H9 (cell line): ENCODE results near the gene ZNF562. TPM values are rescaled to one million over a fixed set of nuclear protein-coding genes. Genes with fewer than 3 reads are reported as not detected.

Source experiments
- DNase-seq: peaks from one replicate; pipeline ENCODE4 v3.0.0-alpha.2; 2017
- H2AFZ ChIP-seq: one replicate; pipeline ENCODE4 v1.6.1; 2013; ENCODE audit warnings: mild to moderate bottlenecking, low read length, control low read depth, moderate library complexity
- H2AK5ac ChIP-seq: 2 replicates; pipeline ENCODE4 v1.6.1; 2013; ENCODE audit warnings: low read length, control low read depth, mixed read lengths; ENCODE audit not compliant: insufficient read length
- H2BK120ac ChIP-seq: one replicate; pipeline ENCODE4 v1.6.1; 2013; ENCODE audit warnings: low read depth, mild to moderate bottlenecking, low read length, control low read depth, inconsistent platforms; ENCODE audit not compliant: poor library complexity, severe bottlenecking
- H2BK12ac ChIP-seq: 2 replicates; pipeline ENCODE4 v1.6.1; 2013; ENCODE audit warnings: low read length, control low read depth, mixed read lengths, low read depth; ENCODE audit not compliant: insufficient read length
- H2BK15ac ChIP-seq: 2 replicates; pipeline ENCODE4 v1.6.1; 2013; ENCODE audit warnings: low read depth, low read length, control low read depth
- H2BK20ac ChIP-seq: one replicate; pipeline ENCODE4 v1.6.1; 2013; ENCODE audit warnings: low read depth, mild to moderate bottlenecking, low read length, control low read depth, inconsistent platforms; ENCODE audit not compliant: poor library complexity, severe bottlenecking
- H2BK5ac ChIP-seq: 2 replicates; pipeline ENCODE4 v1.6.1; 2013; ENCODE audit warnings: low read length, control low read depth, mixed read lengths; ENCODE audit not compliant: insufficient read length
- H3K14ac ChIP-seq: 2 replicates; pipeline ENCODE4 v1.6.1; 2013; ENCODE audit warnings: low read length, control low read depth; ENCODE audit not compliant: insufficient read depth
- H3K18ac ChIP-seq: 2 replicates; pipeline ENCODE4 v1.6.1; 2013; ENCODE audit warnings: low read depth, mild to moderate bottlenecking, mixed read lengths, low read length, control low read depth; ENCODE audit not compliant: insufficient read length
- H3K23ac ChIP-seq: 2 replicates; pipeline ENCODE4 v1.6.1; 2013; ENCODE audit warnings: low read length, control low read depth, mixed read lengths, low read depth; ENCODE audit not compliant: insufficient read length
- H3K23me2 ChIP-seq: 2 replicates; pipeline ENCODE4 v1.6.1; 2013; ENCODE audit warnings: low read depth, mild to moderate bottlenecking, mixed read lengths, low read length, control low read depth; ENCODE audit not compliant: insufficient read length, poor library complexity, severe bottlenecking
- H3K27ac ChIP-seq: 2 replicates; pipeline ENCODE4 v1.5.1; 2013; ENCODE audit warnings: low read length, control low read depth, mixed read lengths, low read depth; ENCODE audit not compliant: insufficient read length
- H3K27me3 ChIP-seq: 2 replicates; pipeline ENCODE4 v1.6.1; 2013; ENCODE audit warnings: low read length, control low read depth, inconsistent platforms; ENCODE audit not compliant: insufficient read depth
- H3K4ac ChIP-seq: 2 replicates; pipeline ENCODE4 v1.6.1; 2013; ENCODE audit warnings: low read depth, mild to moderate bottlenecking, control low read depth, inconsistent platforms, low read length, moderate library complexity
- H3K4me1 ChIP-seq: 2 replicates; pipeline ENCODE4 v1.6.1; 2013; ENCODE audit warnings: low read length, control low read depth, inconsistent platforms; ENCODE audit not compliant: insufficient read depth
- H3K4me2 ChIP-seq: 2 replicates; pipeline ENCODE4 v1.6.1; 2013; ENCODE audit warnings: low read length, control low read depth, mixed read lengths; ENCODE audit not compliant: insufficient read length, insufficient read depth
- H3K56ac ChIP-seq: 2 replicates; pipeline ENCODE4 v1.6.1; 2013; ENCODE audit warnings: low read depth, mild to moderate bottlenecking, mixed read lengths, low read length, control low read depth; ENCODE audit not compliant: insufficient read length
- H3K79me1 ChIP-seq: 2 replicates; pipeline ENCODE4 v1.6.1; 2013; ENCODE audit warnings: low read depth, mild to moderate bottlenecking, moderate library complexity, low read length, control low read depth, inconsistent platforms; ENCODE audit not compliant: insufficient read depth, poor library complexity, severe bottlenecking
- H3K79me2 ChIP-seq: 2 replicates; pipeline ENCODE4 v1.6.1; 2013; ENCODE audit warnings: low read length, control low read depth, inconsistent platforms; ENCODE audit not compliant: insufficient read depth
- H3K9ac ChIP-seq: 2 replicates; pipeline ENCODE4 v1.6.1; 2013; ENCODE audit warnings: low read length, control low read depth, mixed read lengths; ENCODE audit not compliant: insufficient read length; ENCODE audit errors: extremely low read depth
- H3K9me3 ChIP-seq: one replicate; pipeline ENCODE4 v1.6.1; 2013; ENCODE audit warnings: low read depth, low read length, inconsistent platforms; ENCODE audit not compliant: control insufficient read depth
- H3T11ph ChIP-seq: one replicate; pipeline ENCODE4 v1.6.1; 2013; ENCODE audit warnings: mild to moderate bottlenecking, low read length, control low read depth, inconsistent platforms
- H4K20me1 ChIP-seq: one replicate; pipeline ENCODE4 v1.6.1; 2013; ENCODE audit not compliant: control insufficient read depth, insufficient read length, insufficient read depth
- H4K5ac ChIP-seq: 2 replicates; pipeline ENCODE4 v1.6.1; 2013; ENCODE audit warnings: low read depth, mild to moderate bottlenecking, mixed read lengths, low read length, control low read depth; ENCODE audit not compliant: insufficient read length
- H4K8ac ChIP-seq: replicated peaks from 2 replicates; pipeline ENCODE4 v1.6.1; 2013; ENCODE audit warnings: low read length, control low read depth, mixed read lengths, low read depth; ENCODE audit not compliant: insufficient read length
- H4K91ac ChIP-seq: 2 replicates; pipeline ENCODE4 v1.6.1; 2013; ENCODE audit warnings: low read depth, mild to moderate bottlenecking, moderate library complexity, mixed read lengths, low read length, control low read depth; ENCODE audit not compliant: insufficient read length
- H3K27ac Mint-ChIP-seq, 3 experiments: 2 replicates in 2 of 3; 3 replicates in 1 of 3; pipeline ENCODE4 v1.8.0; 2020 to 2021; ENCODE audit warnings: mixed read lengths in 3 of 3, mild to moderate bottlenecking in 1 of 3, moderate library complexity in 1 of 3
- H3K27me3 Mint-ChIP-seq: 2 replicates; pipeline ENCODE4 v1.8.0; 2021; ENCODE audit warnings: low read depth, mild to moderate bottlenecking, moderate library complexity, mixed read lengths
- H3K36me3 Mint-ChIP-seq, 3 experiments: 2 replicates in 2 of 3; 3 replicates in 1 of 3; pipeline ENCODE4 v1.8.0; 2020 to 2021; ENCODE audit warnings: low read depth in 3 of 3, mixed read lengths in 3 of 3; ENCODE audit not compliant: insufficient read depth in 1 of 3
- H3K4me1 Mint-ChIP-seq, 2 experiments: 2 replicates each; pipeline ENCODE4 v1.8.0; 2020; ENCODE audit warnings: mixed read lengths in 2 of 2
- H3K4me3 Mint-ChIP-seq, 2 experiments: 2 replicates in 1 of 2; 3 replicates in 1 of 2; pipeline ENCODE4 v1.8.0; 2020 to 2021; ENCODE audit warnings: mild to moderate bottlenecking in 2 of 2, mixed read lengths in 2 of 2, moderate library complexity in 1 of 2
- H3K9me3 Mint-ChIP-seq, 2 experiments: 2 replicates in 1 of 2; 3 replicates in 1 of 2; pipeline ENCODE4 v1.8.0; 2020; ENCODE audit warnings: mild to moderate bottlenecking in 2 of 2, mixed read lengths in 2 of 2, moderate library complexity in 1 of 2
- CTCF ChIP-seq: fragments of 200-600 bp; sonication (generic); conservative IDR thresholded peaks from 3 replicates; pipeline ENCODE4 v1.8.0; 2021; ENCODE audit warnings: antibody characterized with exemption, mild to moderate bottlenecking
- WGBS: extraction: QIAGEN DNeasy Blood & Tissue Kit; methylation state at CpG from one replicate; pipeline ENCODE4 v1.1.7; 2013; ENCODE audit warnings: missing lambda C conversion rate, low lambda C conversion rate, mixed read lengths; ENCODE audit not compliant: insufficient read length; ENCODE audit errors: extremely low coverage; 5-methylcytosine and 5-hydroxymethylcytosine counted together
- total RNA-seq: library from RNA; stranded (reverse); gene quantifications from 2 replicates; pipeline ENCODE4 v1.2.1, GENCODE V29; 2021

The ZNF562 gene
- total RNA-seq, 1 experiment from 2014 or later: 15.7 TPM

GRCh38 chr19:9641810-9642209, 33.1 kb downstream of the ZNF562 start:
- Histone ChIP-seq H2AK5ac (no peak overlapping the region), H4K5ac (no peak overlapping the region), H3T11ph (no peak overlapping the region), H3K79me2 (no peaks in the 10 kb centered on the region), H3K23ac (no peak overlapping the region), H3K4ac (no peak overlapping the region), H2BK20ac (no peak overlapping the region), H4K91ac (no peak overlapping the region), H3K9ac (no peak overlapping the region), H2AFZ (no peak overlapping the region), H3K27me3 (no peaks in the 10 kb centered on the region), H3K23me2 (no peaks in the 10 kb centered on the region), H4K8ac (no peak overlapping the region), H3K4me2 (no peak overlapping the region), H2BK120ac (no peak overlapping the region), H3K9me3 (peaks cover 15% of the 10 kb centered on the region), H3K14ac (no peak overlapping the region), H3K79me1 (no peaks in the 10 kb centered on the region), H2BK5ac (no peak overlapping the region), H3K18ac (no peak overlapping the region), H3K27ac (no peak overlapping the region), H2BK15ac (no peak overlapping the region), H4K20me1 (no peaks in the 10 kb centered on the region), H2BK12ac (no peak overlapping the region), H3K4me1 (no peaks in the 10 kb centered on the region), H3K56ac (no peak overlapping the region)
- Mint-ChIP-seq H3K4me1 (no peaks in the 10 kb centered on the region; a peak in 1 of 4 replicates), H3K4me3 (no peak overlapping the region), H3K27ac (no peak overlapping the region), H3K9me3 (peaks cover 19 to 22% of the 10 kb centered on the region in 2 experiments), H3K27me3 (peaks cover 2% of the 10 kb centered on the region; the same call in 1 of the 2 replicates), H3K36me3 (peaks cover 13 to 36% (median 15%) of the 10 kb centered on the region in 3 experiments)
- no peak for TF ChIP-seq CTCF
- WGBS: no CpG with 5 or more reads among the region's 6 CpGs
- no peak for DNase-seq
